SK-N-MC (cell line): Measurements from ENCODE around the gene TMPRSS12.
"Not testable (repeated sequence)": the region's sequence is repeated elsewhere in the genome, so short reads cannot be mapped to it uniquely, and the experiment has no call there.

Experiments
- EZH2 ChIP-seq: fragments of 200-600 bp; sonication (generic); IDR thresholded peaks from one replicate; pipeline ENCODE4 v1.6.1; 2017; ENCODE audit warnings: antibody characterized with exemption
- POLR2AphosphoS5 ChIP-seq: IDR thresholded peaks from 2 replicates; pipeline ENCODE4 v1.6.1; 2012; ENCODE audit warnings: mild to moderate bottlenecking, low read depth, low read length, borderline replicate concordance

GRCh38 chr12:50823724-50824123 is 19.0 kb upstream of the TMPRSS12 start:
- TF ChIP-seq POLR2AphosphoS5, EZH2: not testable (repeated sequence)
